ENCODE results near the gene FUNDC1.

DNA sequence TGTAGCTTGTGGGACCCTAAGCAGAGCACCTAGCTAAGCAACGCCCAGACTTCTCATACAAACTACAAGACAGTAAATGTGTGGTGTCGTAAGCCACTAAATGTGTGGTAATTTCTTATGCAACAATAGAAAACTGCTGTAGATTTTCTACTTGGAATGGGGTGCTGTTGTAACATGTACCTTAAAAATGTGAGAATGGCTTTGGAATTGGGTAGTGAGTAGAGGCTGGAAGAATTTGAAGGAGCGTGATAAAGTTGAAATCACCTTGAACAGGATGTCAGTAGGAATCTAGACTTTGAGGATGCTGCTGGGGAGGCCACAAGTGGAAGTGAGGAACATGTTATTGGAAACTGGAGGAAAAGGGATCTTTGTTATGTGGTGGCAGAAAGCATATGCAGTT, 43.2 kb upstream of the FUNDC1 start:
- TF ChIP-seq EZH2 (IDR thresholded peaks at IDR 0.05) (no peak), FOXP2 (optimal IDR thresholded peaks at IDR 0.05; ENCODE audit: control extremely low read depth, extremely low read length, insufficient read depth) (no peak)

Data from SK-N-MC (cell line).